Measurements from ENCODE around the gene AFF1.

Gene AFF1

GRCh38 chr4:87100168-87100567, 165.4 kb downstream of the AFF1 start:
- no peak for FAIRE-seq
- DNase-seq (ENCODE audit: insufficient read length, low spot score), result no peak

GRCh38 chr4:87101543-87102199, 166.9 kb downstream of the AFF1 start:
- FAIRE-seq, result no peak
- DNase-seq (ENCODE audit: insufficient read length, low spot score), result no peak

GRCh38 chr4:87103086-87103485, 168.3 kb downstream of the AFF1 start:
- no peak for FAIRE-seq
- no peak for DNase-seq (ENCODE audit: insufficient read length, low spot score)

- FAIRE-seq, result no peak
- DNase-seq (ENCODE audit: insufficient read length, low spot score), result no peak
These were observed 168.9 kb downstream of the AFF1 start for GRCh38 chr4:87103691-87104187.

- DNase-seq (ENCODE audit: insufficient read length, low spot score), result no peak
- peak; percentile 51 for FAIRE-seq
These were observed 170.5 kb downstream of the AFF1 start for GRCh38 chr4:87105101-87105845.

GRCh38 chr4:87108142-87108546, 173.3 kb downstream of the AFF1 start:
- FAIRE-seq (no peak), DNase-seq (ENCODE audit: insufficient read length, low spot score) (no peak)

GRCh38 chr4:87109121-87109520, 174.3 kb downstream of the AFF1 start:
- DNase-seq (ENCODE audit: insufficient read length, low spot score) (no peak), FAIRE-seq (no peak)

GRCh38 chr4:87109945-87110344, 175.1 kb downstream of the AFF1 start:
- no peak for FAIRE-seq
- no peak for DNase-seq (ENCODE audit: insufficient read length, low spot score)

- FAIRE-seq (peak; percentile 28), DNase-seq (ENCODE audit: insufficient read length, low spot score) (no peak)
These were observed 177.3 kb downstream of the AFF1 start for GRCh38 chr4:87112063-87112462.

- DNase-seq (ENCODE audit: insufficient read length, low spot score) (no peak), FAIRE-seq (no peak)
These were observed 179.6 kb downstream of the AFF1 start for GRCh38 chr4:87114245-87115062.

- no peak for DNase-seq (ENCODE audit: insufficient read length, low spot score)
These were observed 181.4 kb downstream of the AFF1 start for GRCh38 chr4:87116231-87116630.

GRCh38 chr4:87117051-87117731, 182.4 kb downstream of the AFF1 start:
- no peak for DNase-seq (ENCODE audit: insufficient read length, low spot score)
- no peak for FAIRE-seq

More at GRCh38 chr4:87116231-87116630, 181.4 kb downstream of the AFF1 start:
- no peak for FAIRE-seq

- FAIRE-seq (no peak), DNase-seq (ENCODE audit: insufficient read length, low spot score) (no peak)
These were observed 182.9 kb downstream of the AFF1 start for GRCh38 chr4:87117732-87118075.

- FAIRE-seq (no peak), DNase-seq (ENCODE audit: insufficient read length, low spot score) (no peak)
These were observed 183.6 kb downstream of the AFF1 start for GRCh38 chr4:87118421-87118820.

- FAIRE-seq (no peak), DNase-seq (ENCODE audit: insufficient read length, low spot score) (no peak)
These were observed 184.0 kb downstream of the AFF1 start for GRCh38 chr4:87118826-87119225.

GRCh38 chr4:87120010-87120409, 185.2 kb downstream of the AFF1 start:
- FAIRE-seq (no peak), DNase-seq (ENCODE audit: insufficient read length, low spot score) (no peak)

GRCh38 chr4:87120411-87121162, 185.8 kb downstream of the AFF1 start:
- FAIRE-seq (no peak), DNase-seq (ENCODE audit: insufficient read length, low spot score) (no peak)

- DNase-seq (ENCODE audit: insufficient read length, low spot score), result no peak
These were observed 186.7 kb downstream of the AFF1 start for GRCh38 chr4:87121341-87122065.

GRCh38 chr4:87122252-87122651, 187.4 kb downstream of the AFF1 start:
- DNase-seq (ENCODE audit: insufficient read length, low spot score), result no peak

More at GRCh38 chr4:87121341-87122065, 186.7 kb downstream of the AFF1 start:
- no peak for FAIRE-seq

More at GRCh38 chr4:87122252-87122651, 187.4 kb downstream of the AFF1 start:
- FAIRE-seq, result peak; percentile 51

All from GM19239 (cell line).